HepG2 (cell line): ENCODE data around the gene CTPS2. TPM values are rescaled to one million over a fixed set of nuclear protein-coding genes. Genes with fewer than 3 reads are reported as not detected.

Experiments used
- ATAC-seq: fragments of 200-7000 bp; cut with Tn5 transposase; 3 replicates; pipeline ENCODE4 v1.9.1; 2020; ENCODE audit warnings: mild to moderate bottlenecking, moderate library complexity
- BruUV-seq: library from RNA; stranded (reverse); fragments of 400-500 nt; replicated peaks from 2 replicates; lab custom pipeline; 2021; lab: Mats Ljungman, UMichigan
- CTCF ChIA-PET: fragments of 300-600 bp; formaldehyde crosslinking; extraction: SDS; loops from one replicate; lab custom pipeline; 2021; ENCODE audit warnings: low total read pairs, inconsistent platforms, low intra/inter-chr PET ratio; lab: Yijun Ruan, JAX
- POLR2A ChIA-PET: fragments of 350-600 bp; sonication (Branson Sonifier 250); formaldehyde crosslinking; loops from one replicate; lab custom pipeline; 2020; ENCODE audit warnings: antibody characterized with exemption, inconsistent platforms; lab: Yijun Ruan, JAX
- DNase-seq: peaks from one replicate; pipeline ENCODE4 v3.0.0-alpha.2; 2015; ENCODE audit warnings: low spot score
- FAIRE-seq: peaks from 3 replicates; lab custom pipeline; 2011; peaks lifted over from hg19 to GRCh38; lab: Jason Lieb, UNC
- H2AFZ ChIP-seq: one replicate; pipeline ENCODE4 v1.6.1; 2011; ENCODE audit warnings: low read length, inconsistent platforms
- H3K27ac ChIP-seq: fragments of 300-600 bp; 3 replicates; pipeline ENCODE4 v1.8.0; 2011; ENCODE audit warnings: mixed run types, mild to moderate bottlenecking, mixed read lengths, low read length, inconsistent platforms; ENCODE audit not compliant: insufficient read depth; ENCODE audit errors: extremely low read length
- H3K27me3 ChIP-seq, 2 experiments: fragments of 200-600 bp in 1 of 2; 2 replicates in 1 of 2; 3 replicates in 1 of 2; pipeline versions ENCODE4 v1.6.0 to v1.8.0; 2011; ENCODE audit warnings: low read length in 2 of 2, mild to moderate bottlenecking in 2 of 2, moderate library complexity in 2 of 2, inconsistent platforms in 1 of 2; ENCODE audit not compliant: insufficient read depth in 2 of 2, control insufficient read depth in 1 of 2
- H3K36me3 ChIP-seq, 2 experiments: fragments of 200-600 bp in 1 of 2; replicated peaks in 1 of 2; 2 replicates in 1 of 2; 3 replicates in 1 of 2; pipeline versions ENCODE4 v1.5.1 to v1.8.0; 2011; ENCODE audit warnings: low read length in 2 of 2, inconsistent platforms in 1 of 2; ENCODE audit not compliant: insufficient read depth in 2 of 2, control insufficient read depth in 1 of 2
- H3K4me1 ChIP-seq: 2 replicates; pipeline ENCODE4 v1.5.1; 2012; ENCODE audit warnings: low read length, inconsistent platforms; ENCODE audit not compliant: insufficient read depth
- H3K4me2 ChIP-seq: 2 replicates; pipeline ENCODE4 v1.6.0; 2011; ENCODE audit warnings: low read depth, low read length, inconsistent platforms
- H3K4me3 ChIP-seq, 3 experiments: fragments of 200-600 bp in 1 of 3; sonication (generic), shearing (Covaris generic) in 1 of 3; replicated peaks in 1 of 3; 2 replicates each; pipeline ENCODE4 v1.5.1; 2011 to 2016; ENCODE audit warnings: low read length in 3 of 3, inconsistent platforms in 2 of 3, low read depth in 2 of 3, mild to moderate bottlenecking in 2 of 3, control low read depth in 1 of 3, mixed read lengths in 1 of 3; ENCODE audit not compliant: insufficient read depth in 1 of 3
- H3K79me2 ChIP-seq: one replicate; pipeline ENCODE4 v1.6.1; 2011; ENCODE audit warnings: low read length, inconsistent platforms; ENCODE audit not compliant: insufficient read depth
- H3K9ac ChIP-seq: 2 replicates; pipeline ENCODE4 v1.6.0; 2011; ENCODE audit warnings: mild to moderate bottlenecking, low read depth, low read length, inconsistent platforms; ENCODE audit not compliant: insufficient read depth
- H3K9me3 ChIP-seq: 2 replicates; pipeline ENCODE4 v1.5.1; 2012; ENCODE audit warnings: mild to moderate bottlenecking, low read length
- H4K20me1 ChIP-seq: 2 replicates; pipeline ENCODE4 v1.6.0; 2011; ENCODE audit warnings: inconsistent platforms, mild to moderate bottlenecking, low read length, moderate library complexity; ENCODE audit not compliant: insufficient read depth
- FOSL2 ChIP-seq: sonication (generic); formaldehyde crosslinking; IDR thresholded peaks from 2 replicates; pipeline ENCODE4 v1.4.0; 2020; ENCODE audit warnings: missing genetic modification reagents
- KLF6 ChIP-seq: IDR thresholded peaks from 2 replicates; pipeline ENCODE4 v1.8.0; 2016; ENCODE audit warnings: missing biosample characterization, missing genetic modification reagents
- MAFG ChIP-seq: sonication (generic); formaldehyde crosslinking; IDR thresholded peaks from 2 replicates; pipeline ENCODE4 v1.5.1; 2020; ENCODE audit warnings: mild to moderate bottlenecking, missing genetic modification reagents
- MEIS2 ChIP-seq: sonication (generic); formaldehyde crosslinking; IDR thresholded peaks from 2 replicates; pipeline ENCODE4 v1.9.0; 2021; ENCODE audit warnings: mild to moderate bottlenecking, missing genetic modification reagents
- PRDM4 ChIP-seq: sonication (generic); formaldehyde crosslinking; IDR thresholded peaks from 2 replicates; pipeline ENCODE4 v1.9.0; 2021; ENCODE audit warnings: missing genetic modification reagents, borderline replicate concordance
- TP53 ChIP-seq: sonication (generic); formaldehyde crosslinking; conservative IDR thresholded peaks from 2 replicates; pipeline ENCODE4 v1.4.0; 2020; ENCODE audit warnings: missing genetic modification reagents
- ZFP82 ChIP-seq: sonication (generic); formaldehyde crosslinking; IDR thresholded peaks from 2 replicates; pipeline ENCODE4 v1.5.1; 2020; ENCODE audit warnings: mild to moderate bottlenecking, missing genetic modification reagents, borderline replicate concordance
- ZGPAT ChIP-seq: IDR thresholded peaks from 2 replicates; pipeline ENCODE4 v1.6.1; 2016; ENCODE audit warnings: mild to moderate bottlenecking
- ZNF225 ChIP-seq: sonication (generic); formaldehyde crosslinking; IDR thresholded peaks from 2 replicates; pipeline ENCODE4 v1.4.0; 2020; ENCODE audit warnings: mild to moderate bottlenecking, missing genetic modification reagents
- WGBS: methylation state at CpG from one replicate; pipeline ENCODE4 v1.1.6; 2017; ENCODE audit warnings: low lambda C conversion rate; 5-methylcytosine and 5-hydroxymethylcytosine counted together
- in situ Hi-C: cut with HindIII; loops from 2 replicates; pipeline ENCODE4 v1.10.0; 2017; ENCODE audit warnings: low pct_unique_long_range_greater_than_20kb; ENCODE audit not compliant: extremely low pct_ligation_motif_present
- intact Hi-C: fragments of 100-400 bp; cut with micrococcal nuclease; formaldehyde crosslinking; loops from one replicate; pipeline ENCODE4 v1.10.0; 2022; ENCODE audit not compliant: unreplicated experiment
- polyA plus RNA-seq, 8 experiments: library from polyadenylated mRNA; depleted of rRNA in 3 of 8; stranded (reverse) in 7 of 8; unstranded in 1 of 8; fragments of >200 nt; fragmentation: Illumina TruSeq in 4 of 8; extraction: Trizol in 4 of 8; gene quantifications; 2 replicates each; pipeline versions ENCODE4 v1.2.1 to v1.2.3, GENCODE V29; 2011 to 2016; ENCODE audit warnings: low read depth in 4 of 8, missing spikeins in 1 of 8, mixed read lengths in 1 of 8; ENCODE audit not compliant: insufficient read depth in 1 of 8
- total RNA-seq, 5 experiments: library from RNA; depleted of rRNA; stranded (reverse); fragments of >200 nt; fragmentation: Illumina TruSeq; extraction: Trizol; gene quantifications; 2 replicates each; pipeline ENCODE4 v1.2.3, GENCODE V29; 2016; ENCODE audit warnings: low read depth in 1 of 5

The CTPS2 gene
- total and polyA plus RNA-seq, 2 of the 13 experiments (the other 11 are each of a cell fraction or from before 2014, with no cell fraction given), result 10.3 to 26.1 TPM

- BruUV-seq, result no TSS peak
- in situ Hi-C loops, result no loop called here
- 33% methylated on average over 3 of the region's 3 CpGs for WGBS
Observed at GRCh38 chrX:16566571-16566970, 145.9 kb downstream of the CTPS2 start.

More at GRCh38 chrX:16566571-16566970, 145.9 kb downstream of the CTPS2 start:
- H3K4me2 ChIP-seq, result no peak overlapping the region
- CTCF ChIA-PET, result no interaction called here
- DNase-seq, result no peak
- TF ChIP-seq ZNF225 (no peak), PRDM4 (CRISPR knock-in tag) (no peak), MAFG (CRISPR knock-in tag) (no peak), TP53 (CRISPR knock-in tag) (no peak), ZGPAT (CRISPR knock-in tag) (no peak), FOSL2 (CRISPR knock-in tag) (no peak), ZFP82 (no peak), KLF6 (no peak), MEIS2 (CRISPR knock-in tag) (no peak)
- no peaks in the 10 kb centered on the region for H3K9me3 ChIP-seq
- FAIRE-seq, result no peak
- no peaks in the 10 kb centered on the region for H3K4me1 ChIP-seq
- no peaks in the 10 kb centered on the region for H3K27me3 ChIP-seq
- POLR2A ChIA-PET, result no interaction called here
- H3K79me2 ChIP-seq, result no peaks in the 10 kb centered on the region
- H2AFZ ChIP-seq, result no peak overlapping the region
- H3K4me3 ChIP-seq, result no peak overlapping the region
- H3K27ac ChIP-seq, result no peak overlapping the region
- no peak overlapping the region for H3K9ac ChIP-seq
- no peaks in the 10 kb centered on the region for H4K20me1 ChIP-seq
- intact Hi-C loops, result no loop called here
- ATAC-seq, result no peak
- H3K36me3 ChIP-seq, result no peaks in the 10 kb centered on the region
